ENCODE data around the gene MCEE.

DNA sequence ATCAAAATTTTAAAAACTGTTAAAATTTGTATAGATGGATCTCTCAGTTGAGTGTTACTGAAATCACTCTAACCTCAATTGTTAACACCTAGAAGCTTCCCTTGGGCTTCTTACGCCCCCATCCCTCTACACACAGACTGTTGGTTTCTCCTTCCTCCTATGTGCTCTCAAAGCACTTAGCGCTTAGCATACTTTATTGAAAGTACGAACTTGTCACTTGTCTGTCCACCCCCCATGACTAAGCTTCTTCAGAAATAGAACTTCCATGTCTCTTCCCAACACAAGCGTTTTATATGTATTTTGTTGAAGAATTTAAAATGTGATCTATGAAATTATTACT is 846 bp upstream of the MCEE start:
- TF ChIP-seq, protein P1, sequence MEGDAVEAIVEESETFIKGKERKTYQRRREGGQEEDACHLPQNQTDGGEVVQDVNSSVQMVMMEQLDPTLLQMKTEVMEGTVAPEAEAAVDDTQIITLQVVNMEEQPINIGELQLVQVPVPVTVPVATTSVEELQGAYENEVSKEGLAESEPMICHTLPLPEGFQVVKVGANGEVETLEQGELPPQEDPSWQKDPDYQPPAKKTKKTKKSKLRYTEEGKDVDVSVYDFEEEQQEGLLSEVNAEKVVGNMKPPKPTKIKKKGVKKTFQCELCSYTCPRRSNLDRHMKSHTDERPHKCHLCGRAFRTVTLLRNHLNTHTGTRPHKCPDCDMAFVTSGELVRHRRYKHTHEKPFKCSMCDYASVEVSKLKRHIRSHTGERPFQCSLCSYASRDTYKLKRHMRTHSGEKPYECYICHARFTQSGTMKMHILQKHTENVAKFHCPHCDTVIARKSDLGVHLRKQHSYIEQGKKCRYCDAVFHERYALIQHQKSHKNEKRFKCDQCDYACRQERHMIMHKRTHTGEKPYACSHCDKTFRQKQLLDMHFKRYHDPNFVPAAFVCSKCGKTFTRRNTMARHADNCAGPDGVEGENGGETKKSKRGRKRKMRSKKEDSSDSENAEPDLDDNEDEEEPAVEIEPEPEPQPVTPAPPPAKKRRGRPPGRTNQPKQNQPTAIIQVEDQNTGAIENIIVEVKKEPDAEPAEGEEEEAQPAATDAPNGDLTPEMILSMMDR (IDR thresholded peaks at IDR 0.05) = no peak
- no peak for TF ChIP-seq POLR2AphosphoS5 (IDR thresholded peaks at IDR 0.05)
- TF ChIP-seq POLR2A (IDR thresholded peaks at IDR 0.05) = no peak
